Erythroblast (primary cell): Measurements from ENCODE around the gene THSD4.

Source experiments
- GATA1 ChIP-seq: IDR thresholded peaks from 2 replicates; pipeline ENCODE4 v1.6.1; 2011; ENCODE audit warnings: low read depth, mild to moderate bottlenecking, control low read depth, low read length, moderate library complexity
- POLR2A ChIP-seq: IDR thresholded peaks from 2 replicates; pipeline ENCODE4 v1.6.1; 2011; ENCODE audit warnings: mild to moderate bottlenecking, low read length

DNA sequence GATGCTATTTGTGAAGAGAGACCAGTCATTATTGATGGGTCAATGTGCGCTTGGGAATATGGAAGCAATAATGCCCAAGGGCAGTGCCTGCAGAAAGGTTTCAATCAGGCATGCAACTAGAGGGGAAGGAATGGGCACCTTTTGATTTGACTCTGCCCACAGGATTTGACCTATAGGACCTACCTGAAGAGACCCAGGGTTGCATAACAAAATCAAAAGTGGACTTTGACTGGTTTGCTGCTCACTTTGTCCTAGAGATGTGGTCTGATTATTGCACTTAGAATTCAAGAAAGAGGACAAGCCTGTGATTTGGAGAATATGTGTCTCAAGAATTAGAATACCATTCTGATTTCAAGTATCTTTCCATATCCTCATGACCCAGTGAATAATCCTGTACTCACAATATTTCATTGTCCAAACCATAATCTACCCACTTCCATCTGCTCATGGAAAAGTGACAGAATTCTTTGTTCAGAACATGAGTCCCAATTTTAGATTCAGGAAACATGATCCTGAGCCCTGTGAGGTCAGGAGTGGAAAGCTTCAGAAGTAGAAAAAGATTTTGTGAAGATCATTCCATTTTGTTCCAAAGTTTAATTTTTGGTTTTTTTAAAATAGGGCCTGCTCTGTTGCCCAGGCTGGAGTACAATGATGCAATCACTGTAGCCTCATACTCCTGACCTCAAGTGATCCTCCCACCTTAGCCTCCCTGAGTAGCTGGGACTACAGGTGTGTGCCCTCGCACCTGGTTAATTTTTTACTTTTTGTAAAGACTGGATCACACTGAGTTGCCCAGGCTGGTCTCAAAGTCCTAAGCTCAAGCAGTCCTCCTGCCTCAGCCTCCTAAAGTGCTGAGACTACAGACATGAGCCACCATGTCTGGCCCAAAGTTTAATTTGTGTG lies 543.8 kb downstream of the THSD4 start:
- no peak for TF ChIP-seq POLR2A
- no peak for TF ChIP-seq GATA1
